ENCODE data around the gene KCNQ1. TPM values are rescaled to one million over a fixed set of nuclear protein-coding genes. Genes with fewer than 3 reads are reported as not detected.

Gene KCNQ1
- total RNA-seq, 1 donor from 2014 or later, result 3.4 TPM

DNA sequence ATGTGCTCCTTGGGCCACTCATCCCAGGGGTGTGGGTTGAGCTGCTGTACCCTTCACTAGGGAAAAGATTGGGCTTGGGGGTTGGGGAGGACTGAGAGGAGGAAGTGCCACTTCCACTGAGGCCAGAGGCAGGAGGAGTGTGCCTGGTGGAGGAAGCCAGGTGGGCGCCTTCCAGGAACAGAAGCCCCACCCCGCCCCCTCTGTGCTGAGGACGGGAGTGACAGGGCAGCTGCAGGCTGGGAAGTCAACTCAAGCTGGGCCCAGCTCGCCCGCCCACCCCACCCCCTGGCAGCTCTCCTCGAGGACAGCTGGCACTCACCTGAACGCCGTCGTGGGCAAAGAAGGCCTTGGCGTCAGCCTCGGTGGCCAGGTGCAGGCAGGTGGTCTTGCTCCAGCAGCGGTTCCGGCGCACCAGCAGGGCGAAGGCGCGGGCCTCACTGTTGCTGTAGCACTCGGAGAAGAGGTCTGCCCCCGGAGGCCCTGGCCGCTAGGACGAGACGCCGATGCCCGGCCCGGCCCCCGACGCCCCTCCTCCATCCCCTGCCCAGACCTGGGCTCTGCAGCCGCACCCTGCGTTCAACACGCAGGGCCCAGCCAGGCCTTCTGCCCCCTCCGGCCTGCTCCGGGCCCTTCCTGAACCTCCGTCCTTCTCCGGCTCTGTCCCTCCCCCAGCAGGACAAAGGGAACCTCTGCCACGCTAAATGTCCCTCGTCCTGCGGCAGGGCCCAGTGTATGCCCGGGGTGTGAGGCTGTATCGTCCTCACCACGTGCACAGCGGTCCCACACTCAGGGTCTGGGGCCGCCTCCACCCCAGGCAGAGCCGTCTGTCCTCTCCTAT is 30.8 kb upstream of the KCNQ1 start:
- H3K27ac Mint-ChIP-seq, result no peak overlapping the region
- H3K36me3 Mint-ChIP-seq (ENCODE audit: low read depth), result no peaks in the 10 kb centered on the region
- H3K4me3 Mint-ChIP-seq (ENCODE audit: low read depth), result no peak overlapping the region
- intact Hi-C loops (cut with micrococcal nuclease), result no loop called here
- no peaks in the 10 kb centered on the region for H3K9me3 Mint-ChIP-seq
- DNase-seq (ENCODE audit: low spot score), result no peak
- no peaks in the 10 kb centered on the region for H3K4me1 Mint-ChIP-seq (ENCODE audit: low read depth)
- H3K27me3 Mint-ChIP-seq (ENCODE audit: low read depth), result no peaks in the 10 kb centered on the region

- H3K4me3 Mint-ChIP-seq (ENCODE audit: low read depth), result no peak overlapping the region
- no peaks in the 10 kb centered on the region for H3K27me3 Mint-ChIP-seq (ENCODE audit: low read depth)
- intact Hi-C loops (cut with micrococcal nuclease), result no loop called here
Observed at GRCh38 chr11:2414616-2415015, 30.2 kb upstream of the KCNQ1 start.

GRCh38 chr11:2415171-2415570 is 29.6 kb upstream of the KCNQ1 start:
- DNase-seq (ENCODE audit: low spot score), result no peak
- Mint-ChIP-seq H3K36me3 (ENCODE audit: low read depth) (no peaks in the 10 kb centered on the region), H3K27me3 (ENCODE audit: low read depth) (no peaks in the 10 kb centered on the region), H3K4me1 (ENCODE audit: low read depth) (no peaks in the 10 kb centered on the region), H3K4me3 (ENCODE audit: low read depth) (no peak overlapping the region), H3K27ac (no peak overlapping the region), H3K9me3 (no peaks in the 10 kb centered on the region)
- intact Hi-C loops (cut with micrococcal nuclease), result no loop called here

More at GRCh38 chr11:2414616-2415015, 30.2 kb upstream of the KCNQ1 start:
- H3K27ac Mint-ChIP-seq, result no peak overlapping the region
- H3K36me3 Mint-ChIP-seq (ENCODE audit: low read depth), result no peaks in the 10 kb centered on the region
- H3K4me1 Mint-ChIP-seq (ENCODE audit: low read depth), result no peaks in the 10 kb centered on the region
- no peaks in the 10 kb centered on the region for H3K9me3 Mint-ChIP-seq
- no peak for DNase-seq (ENCODE audit: low spot score)

GRCh38 chr11:2415601-2416380 is 29.0 kb upstream of the KCNQ1 start:
- intact Hi-C loops (cut with micrococcal nuclease), result no loop called here
- Mint-ChIP-seq H3K27me3 (ENCODE audit: low read depth) (no peaks in the 10 kb centered on the region), H3K27ac (no peak overlapping the region), H3K4me1 (ENCODE audit: low read depth) (no peaks in the 10 kb centered on the region), H3K4me3 (ENCODE audit: low read depth) (no peak overlapping the region), H3K9me3 (no peaks in the 10 kb centered on the region), H3K36me3 (ENCODE audit: low read depth) (no peaks in the 10 kb centered on the region)
- DNase-seq (ENCODE audit: low spot score), result no peak

- Mint-ChIP-seq H3K9me3 (no peaks in the 10 kb centered on the region), H3K4me1 (ENCODE audit: low read depth) (no peaks in the 10 kb centered on the region), H3K4me3 (ENCODE audit: low read depth) (no peak overlapping the region), H3K27me3 (ENCODE audit: low read depth) (no peaks in the 10 kb centered on the region), H3K27ac (no peak overlapping the region), H3K36me3 (ENCODE audit: low read depth) (no peaks in the 10 kb centered on the region)
- intact Hi-C loops (cut with micrococcal nuclease), result no loop called here
- no peak for DNase-seq (ENCODE audit: low spot score)
Observed at GRCh38 chr11:2416765-2417164, 28.0 kb upstream of the KCNQ1 start.

GRCh38 chr11:2417856-2418692 is 26.7 kb upstream of the KCNQ1 start:
- no peaks in the 10 kb centered on the region for H3K9me3 Mint-ChIP-seq

DNA sequence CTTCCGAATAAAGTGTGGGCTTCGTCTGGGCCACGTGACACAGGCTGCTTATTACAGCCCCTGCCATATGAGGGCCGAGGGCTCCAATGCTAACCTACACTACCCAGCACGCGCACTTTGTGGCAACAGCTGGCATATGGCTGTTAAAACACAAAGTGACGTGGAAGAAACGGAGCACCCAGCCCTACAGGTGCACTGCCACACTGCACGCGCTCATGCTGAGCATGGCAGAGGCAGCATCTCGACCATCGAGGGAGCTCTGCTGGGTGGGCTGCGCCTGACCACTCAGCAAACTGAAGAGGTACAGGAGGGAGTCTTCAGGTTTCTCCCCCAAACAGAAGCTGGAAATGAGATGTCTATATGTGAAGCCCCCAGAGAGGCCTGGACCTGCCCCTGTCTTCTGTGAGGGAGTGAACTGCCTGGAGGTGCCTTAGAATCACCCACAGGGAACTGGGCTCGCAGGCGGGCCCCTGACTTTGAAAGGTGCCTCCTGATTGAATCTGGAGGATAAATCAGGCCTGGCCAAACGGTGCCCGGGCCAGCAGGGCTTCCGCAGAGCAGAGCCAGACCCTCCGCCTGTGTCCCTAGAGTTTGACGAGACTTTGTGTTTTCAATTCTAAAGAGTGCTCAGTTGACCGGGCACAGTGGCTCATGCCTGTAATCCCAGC is 26.0 kb upstream of the KCNQ1 start:
- no peaks in the 10 kb centered on the region for H3K27me3 Mint-ChIP-seq (ENCODE audit: low read depth)
- H3K4me1 Mint-ChIP-seq (ENCODE audit: low read depth), result no peaks in the 10 kb centered on the region
- H3K36me3 Mint-ChIP-seq (ENCODE audit: low read depth), result no peaks in the 10 kb centered on the region
- H3K9me3 Mint-ChIP-seq, result no peaks in the 10 kb centered on the region
- intact Hi-C loops (cut with micrococcal nuclease), result loop anchor here (1.0 kb wide), 1 partner anchor 222 kb away; no protein-coding TSS in a partner anchor
- H3K4me3 Mint-ChIP-seq (ENCODE audit: low read depth), result no peak overlapping the region
- H3K27ac Mint-ChIP-seq, result no peak overlapping the region
- DNase-seq (ENCODE audit: low spot score), result no peak

More at GRCh38 chr11:2417856-2418692, 26.7 kb upstream of the KCNQ1 start:
- no peak overlapping the region for H3K4me3 Mint-ChIP-seq (ENCODE audit: low read depth)
- no peaks in the 10 kb centered on the region for H3K27me3 Mint-ChIP-seq (ENCODE audit: low read depth)
- no peak for DNase-seq (ENCODE audit: low spot score)
- H3K27ac Mint-ChIP-seq, result no peak overlapping the region
- no peaks in the 10 kb centered on the region for H3K4me1 Mint-ChIP-seq (ENCODE audit: low read depth)
- no peaks in the 10 kb centered on the region for H3K36me3 Mint-ChIP-seq (ENCODE audit: low read depth)
- intact Hi-C loops (cut with micrococcal nuclease), result no loop called here

- Mint-ChIP-seq H3K27ac (no peak overlapping the region), H3K27me3 (ENCODE audit: low read depth) (no peaks in the 10 kb centered on the region), H3K4me3 (ENCODE audit: low read depth) (no peak overlapping the region), H3K9me3 (no peaks in the 10 kb centered on the region), H3K36me3 (ENCODE audit: low read depth) (no peaks in the 10 kb centered on the region), H3K4me1 (ENCODE audit: low read depth) (no peaks in the 10 kb centered on the region)
- DNase-seq (ENCODE audit: low spot score), result peak; percentile 38
- intact Hi-C loops (cut with micrococcal nuclease), result loop anchor here (1.0 to 2.0 kb wide), 3 partner anchors 115 to 233 kb away; no protein-coding TSS in a partner anchor
Observed at GRCh38 chr11:2419638-2420501, 24.9 kb upstream of the KCNQ1 start.

DNA sequence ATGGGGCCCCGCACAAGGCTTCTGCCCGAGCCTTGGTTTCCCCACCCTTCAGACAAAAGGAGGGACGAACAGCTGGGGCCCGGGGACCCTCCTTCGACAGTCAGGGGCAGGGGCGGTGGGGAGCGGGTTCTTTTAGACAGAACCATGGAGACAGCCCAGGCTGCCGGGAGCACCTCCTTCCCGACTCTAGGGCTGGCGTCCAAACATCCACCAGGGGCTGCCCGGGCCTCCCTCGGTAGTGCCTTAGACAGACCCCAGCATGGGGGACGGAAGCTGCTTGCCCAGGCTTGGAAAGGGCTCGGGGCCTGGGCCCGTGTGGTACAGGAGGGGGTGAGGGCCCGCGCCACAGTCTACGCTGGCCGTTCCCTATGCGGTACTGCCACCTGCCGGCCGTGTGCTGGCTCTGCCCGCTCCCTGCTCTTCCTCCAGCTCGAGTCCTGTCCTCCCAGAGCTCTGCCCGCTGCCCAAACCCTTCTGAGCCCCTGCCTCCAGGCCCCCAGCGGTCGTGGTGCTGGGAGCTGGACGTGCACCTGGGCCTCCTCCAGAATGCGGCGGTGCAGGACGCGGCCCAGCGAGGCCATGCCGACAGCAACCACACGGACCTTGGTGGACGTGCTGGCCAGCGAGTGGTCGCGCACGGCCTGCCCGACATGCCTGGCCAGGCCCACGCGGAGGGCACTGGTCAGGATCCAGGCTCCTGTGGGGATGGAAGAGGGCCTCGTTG is 24.1 kb upstream of the KCNQ1 start:
- Mint-ChIP-seq H3K4me1 (ENCODE audit: low read depth) (no peaks in the 10 kb centered on the region), H3K27ac (no peak overlapping the region), H3K36me3 (ENCODE audit: low read depth) (no peaks in the 10 kb centered on the region), H3K27me3 (ENCODE audit: low read depth) (no peaks in the 10 kb centered on the region), H3K9me3 (no peaks in the 10 kb centered on the region), H3K4me3 (ENCODE audit: low read depth) (no peak overlapping the region)
- intact Hi-C loops (cut with micrococcal nuclease), result loop anchor here (1.0 to 2.0 kb wide), 2 partner anchors 115 to 234 kb away; no protein-coding TSS in a partner anchor
- peak; percentile 58 for DNase-seq (ENCODE audit: low spot score)

- Mint-ChIP-seq H3K27me3 (ENCODE audit: low read depth) (no peaks in the 10 kb centered on the region), H3K9me3 (no peaks in the 10 kb centered on the region), H3K36me3 (ENCODE audit: low read depth) (no peaks in the 10 kb centered on the region), H3K27ac (no peak overlapping the region), H3K4me3 (ENCODE audit: low read depth) (no peak overlapping the region), H3K4me1 (ENCODE audit: low read depth) (no peaks in the 10 kb centered on the region)
- intact Hi-C loops (cut with micrococcal nuclease), result loop anchor here (2.0 kb wide), 1 partner anchor 235 kb away; no protein-coding TSS in a partner anchor
- no peak for DNase-seq (ENCODE audit: low spot score)
Observed at GRCh38 chr11:2421226-2421994, 23.4 kb upstream of the KCNQ1 start.
